WTC11 (cell line): ENCODE results near the gene UBXN2A.

ENCODE experiments used
- ETV6 ChIP-seq: sonication (generic); formaldehyde crosslinking; IDR thresholded peaks from 2 replicates; pipeline ENCODE4 v1.8.1; 2022; ENCODE audit warnings: mild to moderate bottlenecking, missing genetic modification reagents
- FOXP1 ChIP-seq: sonication (generic); formaldehyde crosslinking; IDR thresholded peaks from 2 replicates; pipeline ENCODE4 v1.8.0; 2022; ENCODE audit warnings: missing genetic modification reagents, mild to moderate bottlenecking, moderate library complexity, borderline replicate concordance
- GTF2I ChIP-seq: fragments of 250-450 bp; sonication (Bioruptor Pico); conservative IDR thresholded peaks from 2 replicates; pipeline ENCODE4 v1.4.0; 2021; ENCODE audit warnings: mild to moderate bottlenecking
- KAT7 ChIP-seq: sonication (generic); formaldehyde crosslinking; IDR thresholded peaks from 2 replicates; pipeline ENCODE4 v1.8.1; 2023; ENCODE audit warnings: missing genetic modification reagents, mild to moderate bottlenecking, borderline replicate concordance
- NFATC4 ChIP-seq: fragments of 250-450 bp; sonication (Bioruptor Pico); IDR thresholded peaks from 2 replicates; pipeline ENCODE4 v1.9.0; 2021; ENCODE audit warnings: mild to moderate bottlenecking
- TEAD1 ChIP-seq: sonication (generic); formaldehyde crosslinking; IDR thresholded peaks from 2 replicates; pipeline ENCODE4 v1.8.0; 2022; ENCODE audit warnings: mild to moderate bottlenecking, missing genetic modification reagents
- TF ChIP-seq, protein P1 (sequence below): fragments of 200-600 bp; IDR thresholded peaks from 2 replicates; pipeline ENCODE4 v1.8.0; 2022; ENCODE audit warnings: antibody characterized with exemption
- TF ChIP-seq, protein P2 (sequence below): sonication (generic); formaldehyde crosslinking; IDR thresholded peaks from 2 replicates; pipeline ENCODE4 v1.8.1; 2022; ENCODE audit warnings: low read depth, missing genetic modification reagents, borderline replicate concordance
- TF ChIP-seq, protein P3 (sequence below): sonication (generic); formaldehyde crosslinking; IDR thresholded peaks from 2 replicates; pipeline ENCODE4 v1.8.1; 2023; ENCODE audit warnings: mild to moderate bottlenecking, missing genetic modification reagents, moderate library complexity

DNA sequence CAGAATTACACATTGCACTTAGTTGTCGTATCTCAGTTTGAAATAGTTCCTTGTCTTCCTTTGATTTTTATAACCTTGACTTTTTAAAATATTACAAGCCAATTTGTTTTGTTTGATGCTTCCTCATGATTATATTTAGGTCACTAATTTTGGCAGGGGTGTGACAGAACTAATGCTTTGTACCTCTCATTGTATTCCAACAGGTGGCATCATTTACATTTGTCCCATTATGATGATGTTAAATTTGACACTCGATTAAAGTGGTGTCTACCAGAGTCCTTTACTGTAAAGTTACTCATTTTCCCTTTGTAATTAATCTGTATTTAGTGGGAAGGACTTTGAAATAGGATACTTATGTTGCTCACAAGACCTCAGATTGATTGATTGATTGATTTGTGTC is 48.1 kb downstream of the UBXN2A start:
- TF ChIP-seq, protein P1, sequence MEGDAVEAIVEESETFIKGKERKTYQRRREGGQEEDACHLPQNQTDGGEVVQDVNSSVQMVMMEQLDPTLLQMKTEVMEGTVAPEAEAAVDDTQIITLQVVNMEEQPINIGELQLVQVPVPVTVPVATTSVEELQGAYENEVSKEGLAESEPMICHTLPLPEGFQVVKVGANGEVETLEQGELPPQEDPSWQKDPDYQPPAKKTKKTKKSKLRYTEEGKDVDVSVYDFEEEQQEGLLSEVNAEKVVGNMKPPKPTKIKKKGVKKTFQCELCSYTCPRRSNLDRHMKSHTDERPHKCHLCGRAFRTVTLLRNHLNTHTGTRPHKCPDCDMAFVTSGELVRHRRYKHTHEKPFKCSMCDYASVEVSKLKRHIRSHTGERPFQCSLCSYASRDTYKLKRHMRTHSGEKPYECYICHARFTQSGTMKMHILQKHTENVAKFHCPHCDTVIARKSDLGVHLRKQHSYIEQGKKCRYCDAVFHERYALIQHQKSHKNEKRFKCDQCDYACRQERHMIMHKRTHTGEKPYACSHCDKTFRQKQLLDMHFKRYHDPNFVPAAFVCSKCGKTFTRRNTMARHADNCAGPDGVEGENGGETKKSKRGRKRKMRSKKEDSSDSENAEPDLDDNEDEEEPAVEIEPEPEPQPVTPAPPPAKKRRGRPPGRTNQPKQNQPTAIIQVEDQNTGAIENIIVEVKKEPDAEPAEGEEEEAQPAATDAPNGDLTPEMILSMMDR = no peak
- TF ChIP-seq, protein P2, sequence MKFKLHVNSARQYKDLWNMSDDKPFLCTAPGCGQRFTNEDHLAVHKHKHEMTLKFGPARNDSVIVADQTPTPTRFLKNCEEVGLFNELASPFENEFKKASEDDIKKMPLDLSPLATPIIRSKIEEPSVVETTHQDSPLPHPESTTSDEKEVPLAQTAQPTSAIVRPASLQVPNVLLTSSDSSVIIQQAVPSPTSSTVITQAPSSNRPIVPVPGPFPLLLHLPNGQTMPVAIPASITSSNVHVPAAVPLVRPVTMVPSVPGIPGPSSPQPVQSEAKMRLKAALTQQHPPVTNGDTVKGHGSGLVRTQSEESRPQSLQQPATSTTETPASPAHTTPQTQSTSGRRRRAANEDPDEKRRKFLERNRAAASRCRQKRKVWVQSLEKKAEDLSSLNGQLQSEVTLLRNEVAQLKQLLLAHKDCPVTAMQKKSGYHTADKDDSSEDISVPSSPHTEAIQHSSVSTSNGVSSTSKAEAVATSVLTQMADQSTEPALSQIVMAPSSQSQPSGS (CRISPR knock-in tag) = no peak
- TF ChIP-seq TEAD1 (CRISPR knock-in tag) (no peak), ETV6 (CRISPR knock-in tag) (no peak), FOXP1 (CRISPR knock-in tag) (no peak), NFATC4 (CRISPR knock-in tag) (no peak), GTF2I (CRISPR knock-in tag) (no peak), KAT7 (no peak)
- TF ChIP-seq, protein P3, sequence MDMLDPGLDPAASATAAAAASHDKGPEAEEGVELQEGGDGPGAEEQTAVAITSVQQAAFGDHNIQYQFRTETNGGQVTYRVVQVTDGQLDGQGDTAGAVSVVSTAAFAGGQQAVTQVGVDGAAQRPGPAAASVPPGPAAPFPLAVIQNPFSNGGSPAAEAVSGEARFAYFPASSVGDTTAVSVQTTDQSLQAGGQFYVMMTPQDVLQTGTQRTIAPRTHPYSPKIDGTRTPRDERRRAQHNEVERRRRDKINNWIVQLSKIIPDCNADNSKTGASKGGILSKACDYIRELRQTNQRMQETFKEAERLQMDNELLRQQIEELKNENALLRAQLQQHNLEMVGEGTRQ (CRISPR knock-in tag) = no peak
